Stimulated activated CD8-positive, alpha-beta memory T cell treated with anti-CD3 and anti-CD28 coated beads, Interleukin-7, amount 100 ng/mL, for 1 hour (primary cell): ENCODE data around the gene FBP1.

ENCODE experiments used
- DNase-seq, 2 donors: peaks; one replicate each; pipeline ENCODE4 v3.0.0-alpha.2; 2020; ENCODE audit warnings: low read depth in 2 of 2

Gene FBP1

DNA sequence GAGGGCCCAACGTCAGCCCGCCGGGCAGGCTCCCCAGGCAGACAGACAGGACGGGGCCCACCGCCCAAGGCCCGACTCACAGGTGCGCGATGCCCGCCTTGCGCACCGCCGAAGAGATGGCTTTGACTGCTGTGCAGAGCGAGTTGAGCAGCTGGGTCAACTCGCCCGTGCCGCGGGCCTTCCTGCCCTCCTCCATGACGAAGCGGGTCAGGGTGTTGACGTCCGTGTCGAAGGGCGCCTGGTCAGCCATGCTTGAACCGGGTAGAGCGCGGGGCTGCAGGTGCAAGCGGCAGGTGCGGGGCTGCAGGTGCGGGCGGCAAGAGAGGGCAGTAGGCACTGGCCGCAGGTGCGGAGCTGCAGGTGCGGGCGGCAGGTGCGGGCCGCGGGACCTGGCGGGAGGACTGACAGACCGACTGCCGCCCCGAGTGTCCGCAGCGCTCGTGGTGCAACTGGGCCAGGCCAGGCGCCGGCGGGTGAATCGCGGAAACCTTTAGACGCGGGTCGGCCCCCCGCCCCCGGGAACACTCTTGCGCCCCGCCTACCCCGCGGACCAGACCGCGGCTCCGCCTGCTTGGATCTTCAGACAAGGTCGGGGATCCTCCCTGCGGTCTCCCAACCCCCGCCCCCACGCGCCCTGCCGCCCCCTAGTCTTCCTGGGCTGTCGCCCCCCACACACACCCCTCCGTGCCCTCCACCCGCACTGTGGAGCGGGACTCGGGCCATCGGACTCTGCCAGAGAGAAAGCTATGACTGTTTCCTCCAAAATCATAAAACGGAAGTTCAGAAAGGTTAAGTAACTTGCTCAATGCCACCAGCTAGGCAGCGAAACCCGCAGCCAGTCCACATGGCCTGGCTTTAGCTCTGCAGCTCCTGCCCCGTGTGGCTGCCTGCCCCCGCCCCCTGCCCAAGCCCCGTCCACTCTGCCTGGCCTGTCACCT, at the start of gene FBP1:
TSS of gene FBP1 (minus strand) at position 458 of the 938 bp plus-strand sequence. CDS start at position 250, 208 bp downstream.
- DNase-seq, result peak in 1 of 2 donors; percentile 14

DNA sequence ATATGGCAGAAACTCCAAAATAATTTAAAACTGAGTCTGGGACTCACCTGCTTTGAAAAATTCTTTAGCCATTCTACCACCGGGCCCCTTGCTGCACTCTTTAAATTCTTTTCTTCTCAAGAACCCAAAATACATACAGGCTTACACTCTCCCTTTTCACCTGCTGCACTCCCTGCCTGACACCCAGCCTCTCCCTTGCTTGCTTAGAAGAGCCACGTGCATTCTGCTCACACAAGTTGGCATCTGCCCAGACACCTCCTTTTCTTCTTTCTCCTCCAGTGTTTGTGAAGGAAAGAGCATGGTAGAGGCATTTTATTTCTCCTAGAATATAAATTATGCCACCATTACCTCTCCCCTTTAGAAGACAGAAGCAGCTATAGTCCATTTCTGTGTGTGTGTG, 48.1 kb upstream of the FBP1 start:
- DNase-seq, result no peak

DNA sequence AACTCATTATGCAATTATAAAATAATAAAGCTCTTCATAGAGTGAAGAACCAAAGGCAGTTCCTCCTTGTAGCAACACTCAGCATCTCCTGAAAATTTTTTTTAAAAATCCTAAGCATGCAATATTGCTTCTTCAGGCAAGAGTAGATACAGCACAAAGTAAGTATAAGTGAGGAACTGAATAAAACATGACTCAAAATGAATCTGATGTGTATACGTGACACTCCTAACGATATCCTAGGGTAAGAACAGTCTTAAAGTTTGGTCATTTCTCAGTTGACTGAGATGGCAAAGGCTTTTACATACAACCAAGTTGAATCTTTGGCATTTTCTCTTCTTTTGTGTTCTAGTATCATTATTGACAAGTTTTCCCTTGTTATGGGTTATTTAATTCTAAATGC, 46.0 kb upstream of the FBP1 start:
- DNase-seq, result no peak

DNA sequence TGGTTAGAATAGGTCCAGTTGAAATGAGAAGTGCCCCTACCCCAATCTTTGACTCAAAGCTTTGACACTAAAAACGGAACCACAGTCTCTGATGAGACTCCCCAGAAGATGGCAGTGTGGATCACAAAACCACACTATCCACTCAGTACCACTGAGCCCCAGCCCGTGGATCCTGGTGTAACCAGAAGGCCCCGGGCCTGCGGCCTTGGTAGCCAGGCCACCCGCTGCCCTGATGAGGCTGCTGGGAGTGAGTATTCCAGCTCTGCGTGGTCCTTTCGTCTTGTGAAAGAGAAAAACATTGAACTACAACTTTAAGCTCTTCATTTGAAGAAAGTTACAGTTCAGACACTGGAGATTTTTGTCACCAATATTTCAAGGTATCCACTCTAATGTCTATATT, 42.2 kb upstream of the FBP1 start:
- peak in 1 of 2 donors; percentile 19 for DNase-seq

DNA sequence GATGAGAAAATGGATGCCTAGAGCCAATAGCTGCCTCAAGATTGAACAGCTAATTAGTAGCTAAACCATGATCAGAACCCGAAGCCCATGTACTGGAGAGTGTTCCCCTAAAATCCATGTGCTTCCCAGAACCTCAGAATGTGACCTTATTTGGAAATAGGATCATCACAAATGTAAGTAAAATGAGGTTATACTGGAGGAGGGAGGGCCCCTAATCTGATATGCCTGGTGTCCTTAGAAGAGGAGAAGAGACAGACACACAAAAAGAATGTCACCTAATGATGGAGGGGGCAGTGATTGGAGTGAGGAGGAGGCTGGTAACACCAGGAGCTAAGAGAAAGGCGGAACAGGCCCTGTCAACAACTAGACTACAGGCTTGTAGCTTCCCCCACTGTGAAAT, 41.3 kb upstream of the FBP1 start:
- DNase-seq, result no peak

DNA sequence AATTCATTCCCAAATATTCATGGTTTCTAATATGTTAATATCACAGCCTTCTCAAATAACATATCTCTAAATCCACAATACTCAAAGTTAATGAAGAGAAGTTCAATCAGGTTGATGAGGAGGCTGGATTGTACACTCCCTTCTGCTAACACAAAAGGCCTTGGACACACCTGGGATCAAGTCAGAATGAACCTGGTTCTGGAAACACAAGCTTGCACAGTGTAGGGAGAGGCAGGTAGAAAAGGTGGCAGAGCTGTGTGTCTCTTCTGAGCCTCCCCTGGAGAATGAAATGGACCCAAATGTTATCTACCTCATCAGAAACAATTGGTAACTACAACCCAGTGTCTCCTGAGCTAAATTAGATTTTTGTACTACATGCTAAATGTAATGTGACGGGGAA, 40.7 kb upstream of the FBP1 start:
- DNase-seq, result no peak

DNA sequence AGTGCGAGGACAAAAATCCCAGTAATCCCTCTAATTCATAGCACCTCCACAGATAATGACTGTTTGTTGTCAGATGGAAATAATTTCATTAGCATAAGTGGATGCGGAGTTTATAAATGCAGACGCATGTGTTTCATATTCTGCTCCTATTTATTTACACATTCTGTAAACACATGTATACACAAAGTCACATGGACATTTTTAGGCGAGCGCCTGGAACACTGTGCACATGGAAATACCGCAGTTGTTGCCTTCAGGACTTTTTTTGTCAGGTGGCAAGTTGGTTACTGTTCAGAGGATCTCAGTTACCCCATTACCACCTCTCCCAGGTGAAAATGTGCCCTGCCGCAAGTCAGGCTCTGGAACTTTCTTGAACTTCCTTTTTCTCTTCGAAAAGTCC, 40.3 kb upstream of the FBP1 start:
- DNase-seq, result no peak

DNA sequence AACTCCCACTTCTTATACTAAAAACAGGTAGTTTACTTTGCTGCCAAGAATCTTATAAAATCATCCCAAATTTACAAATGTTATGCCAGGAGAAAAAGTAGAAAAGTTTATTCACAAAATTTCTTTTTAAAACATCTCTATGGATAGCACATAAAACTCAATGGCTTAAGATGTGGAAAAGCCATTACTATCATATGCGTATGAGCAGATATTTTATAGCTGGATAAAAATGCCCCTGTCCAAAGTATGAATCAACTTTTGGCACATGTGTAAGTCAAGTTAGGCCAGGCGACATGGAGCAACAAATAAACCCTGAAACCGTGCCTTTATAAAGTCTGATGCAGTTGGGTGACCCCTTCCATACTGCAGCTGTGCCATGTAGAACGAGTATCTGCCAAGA, 38.6 kb upstream of the FBP1 start:
- DNase-seq, result no peak

DNA sequence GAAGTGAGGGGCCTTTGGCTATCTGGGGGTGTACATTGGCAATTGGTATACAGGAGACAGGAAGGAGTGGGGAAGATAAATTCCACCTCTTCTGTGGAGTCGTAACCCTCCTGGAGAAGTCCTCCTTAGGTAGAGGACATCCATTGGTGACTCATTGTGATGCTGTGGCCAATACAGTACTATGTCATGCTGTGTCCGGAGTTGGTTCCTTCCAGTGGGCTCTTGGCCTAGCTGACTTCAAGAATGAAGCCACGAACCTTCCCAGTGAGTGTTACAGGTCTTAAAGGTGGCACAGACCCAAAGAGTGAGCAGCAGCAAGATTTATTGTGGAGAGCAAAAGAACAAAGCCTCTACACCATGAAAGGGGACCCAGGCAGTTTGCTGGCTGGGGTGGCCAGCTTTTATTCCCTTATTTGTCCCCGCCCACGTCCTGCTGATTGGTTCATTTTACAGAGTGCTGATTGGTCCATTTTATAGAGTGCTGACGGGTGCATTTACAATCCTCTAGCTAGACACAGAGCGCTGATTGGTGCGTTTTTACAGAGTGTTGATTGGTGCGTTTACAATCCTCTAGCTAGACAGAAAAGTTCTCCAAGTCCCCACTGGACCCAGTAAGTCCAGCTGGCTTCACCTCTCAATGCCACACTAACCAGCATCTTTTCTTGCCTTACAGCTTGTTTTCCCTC, 37.3 kb upstream of the FBP1 start:
- DNase-seq, result no peak

DNA sequence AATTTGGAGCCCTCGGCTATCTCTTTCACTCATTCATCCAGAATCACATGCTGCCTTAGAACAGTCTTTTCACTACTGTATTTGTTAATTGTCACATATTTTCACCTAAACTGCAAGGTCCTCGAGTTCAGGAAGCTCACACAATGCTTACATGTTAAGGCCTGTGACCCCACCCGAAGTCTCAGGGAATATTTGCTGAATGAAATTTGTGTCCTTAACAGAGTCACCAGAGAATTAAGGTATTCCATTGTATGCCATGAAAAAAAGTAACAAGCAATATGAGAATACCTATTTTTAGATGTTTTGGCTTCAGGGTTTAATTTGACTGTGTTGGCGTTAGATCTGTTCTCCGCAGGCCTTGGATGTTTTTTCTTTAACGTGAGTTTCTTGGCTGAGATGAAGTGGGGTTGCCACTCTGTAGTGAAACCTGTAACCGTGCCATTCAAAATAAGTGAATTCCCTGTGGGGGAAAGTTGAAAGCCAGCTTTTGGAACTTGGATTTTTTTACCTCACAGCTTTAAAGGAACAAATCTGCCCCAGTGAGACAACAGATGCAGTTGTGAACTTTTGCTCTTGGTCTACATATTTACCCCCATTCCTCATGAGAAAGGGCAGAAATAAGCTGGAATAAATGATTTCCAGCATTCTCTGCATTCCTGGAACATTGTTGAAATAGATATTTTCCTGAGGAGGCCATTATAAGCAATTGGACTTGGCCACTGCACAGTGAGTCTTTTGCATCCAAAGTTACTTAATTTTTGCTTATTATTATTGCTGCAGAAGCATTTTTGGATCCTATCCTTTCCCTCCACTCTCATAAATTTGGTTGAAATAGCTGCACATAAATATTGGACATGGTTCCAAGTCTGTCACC, 35.9 kb upstream of the FBP1 start:
- DNase-seq, result no peak

DNA sequence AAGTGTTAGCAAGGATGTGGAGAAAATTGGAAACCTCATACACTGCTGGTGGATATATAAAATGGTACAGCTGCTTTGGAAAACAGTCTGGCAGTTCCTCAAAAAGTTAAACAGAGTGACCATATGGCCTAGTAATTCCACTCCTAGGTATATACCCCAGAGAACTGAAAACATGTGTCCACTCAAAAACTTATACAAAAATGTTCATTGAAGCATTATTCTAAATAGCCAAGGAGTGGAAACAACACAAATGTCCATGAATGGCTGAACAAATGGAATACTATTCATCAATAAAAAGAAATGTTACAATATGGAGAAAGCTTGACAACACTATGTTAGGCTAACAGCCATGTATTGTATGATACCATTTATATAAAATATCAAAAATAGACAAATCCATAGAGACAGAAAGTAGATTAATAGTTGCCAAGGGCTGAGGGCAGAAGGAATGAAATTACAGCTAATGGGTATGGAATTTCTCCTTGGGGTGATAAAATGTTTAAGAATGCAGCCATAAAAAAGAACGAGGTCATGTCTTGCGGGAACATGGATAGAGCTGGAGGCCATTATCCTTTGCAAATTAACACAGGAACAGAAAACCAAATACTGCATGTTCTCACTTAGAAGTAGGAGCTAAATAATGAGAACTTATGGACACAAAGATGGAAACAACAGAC, 33.6 kb upstream of the FBP1 start:
- DNase-seq, result no peak

DNA sequence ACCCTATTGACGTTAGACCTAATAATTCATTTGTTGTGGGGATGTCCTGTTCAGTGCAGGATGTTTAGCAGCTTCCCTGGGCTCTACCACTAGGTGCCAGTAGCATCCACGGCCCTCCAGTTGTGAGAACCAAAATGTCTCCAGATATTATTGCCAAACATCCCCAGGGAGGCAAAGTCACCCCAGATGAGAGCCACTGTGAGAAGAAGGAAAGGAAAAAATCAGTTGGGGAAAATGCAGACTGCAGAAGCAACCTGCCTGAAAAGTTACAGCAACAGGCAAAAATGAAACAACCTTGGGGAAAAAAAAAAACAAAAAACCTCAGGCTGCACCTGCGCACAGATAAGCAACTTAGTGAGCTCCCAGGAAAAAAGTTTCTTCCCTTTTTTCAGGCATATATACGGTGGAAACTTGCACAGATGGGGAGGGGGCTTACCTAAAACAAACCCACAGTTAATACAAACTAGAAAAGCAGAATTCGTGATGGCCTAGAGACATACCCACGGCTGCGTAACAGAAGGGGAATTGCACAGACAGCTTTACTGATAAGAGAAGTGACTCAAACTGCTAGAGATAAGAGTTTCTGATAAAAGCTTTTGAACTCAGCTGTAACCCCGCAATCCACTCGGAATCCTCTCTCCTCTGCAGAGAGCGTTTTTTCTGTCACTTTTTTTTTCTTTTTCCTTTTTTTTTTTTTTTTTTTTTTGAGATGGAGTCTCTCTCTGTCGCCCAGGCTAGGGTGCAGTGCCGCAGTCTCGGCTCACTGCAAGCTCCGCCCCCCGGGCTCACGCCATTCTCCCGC, 29.8 kb upstream of the FBP1 start:
- peak in 1 of 2 donors; percentile 8 for DNase-seq

DNA sequence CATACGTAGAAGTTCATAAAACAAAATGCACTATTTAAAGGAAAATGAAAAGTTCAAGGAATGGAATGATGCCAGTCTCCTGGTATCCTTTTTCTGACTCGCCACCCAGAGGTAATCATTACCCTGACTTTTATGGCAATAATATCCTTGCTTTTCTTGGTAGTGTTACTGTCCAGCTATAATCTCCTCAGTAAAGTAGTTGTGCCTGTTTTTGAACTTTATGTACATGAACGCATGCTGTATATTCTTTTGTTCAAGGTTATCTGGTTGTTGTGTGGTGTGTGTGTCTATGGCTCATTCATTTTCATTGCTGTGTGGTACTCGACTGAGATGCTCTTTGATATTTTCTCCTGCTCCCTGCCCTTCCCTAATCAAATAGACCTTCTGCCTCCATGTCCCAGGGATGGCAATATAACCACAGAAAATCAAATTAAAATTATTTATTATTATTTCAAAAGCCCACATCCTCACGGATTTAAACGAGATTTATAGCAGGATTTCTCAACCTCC, 29.2 kb upstream of the FBP1 start:
- no peak for DNase-seq

DNA sequence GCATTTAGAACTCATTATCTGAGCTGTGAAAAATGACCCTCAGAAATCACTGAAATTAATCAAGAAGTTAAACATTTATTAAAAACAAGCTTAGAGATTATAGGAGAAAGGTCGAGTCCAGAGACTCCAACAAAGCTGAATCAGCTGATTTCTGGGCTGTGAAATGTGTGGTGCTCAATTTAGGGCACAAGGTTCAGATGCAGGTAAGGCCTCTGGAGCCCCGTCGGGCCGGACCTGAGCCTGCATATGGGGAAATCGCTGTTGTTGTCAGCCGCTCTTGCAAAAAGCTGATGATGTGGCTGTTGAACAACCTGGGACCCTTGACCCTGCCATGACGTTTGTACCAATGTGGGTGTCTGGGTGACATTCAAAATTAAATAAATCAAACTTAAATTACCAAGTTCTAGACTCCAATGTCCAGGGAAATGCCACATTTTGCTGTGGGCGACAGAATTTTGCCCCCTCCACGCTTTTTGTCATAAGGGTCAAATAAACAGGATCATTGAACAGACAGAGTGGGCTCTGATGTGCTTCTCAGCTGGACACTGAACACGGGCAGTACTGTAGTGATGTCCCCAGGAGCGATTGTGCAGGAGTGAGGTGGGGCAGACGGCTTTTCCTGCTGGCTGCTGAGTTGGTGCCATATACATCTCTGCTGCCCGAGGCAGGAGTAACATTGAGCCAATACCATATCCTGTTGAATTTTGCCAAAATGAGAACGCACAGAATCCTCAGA, 27.2 kb upstream of the FBP1 start:
- no peak for DNase-seq

DNA sequence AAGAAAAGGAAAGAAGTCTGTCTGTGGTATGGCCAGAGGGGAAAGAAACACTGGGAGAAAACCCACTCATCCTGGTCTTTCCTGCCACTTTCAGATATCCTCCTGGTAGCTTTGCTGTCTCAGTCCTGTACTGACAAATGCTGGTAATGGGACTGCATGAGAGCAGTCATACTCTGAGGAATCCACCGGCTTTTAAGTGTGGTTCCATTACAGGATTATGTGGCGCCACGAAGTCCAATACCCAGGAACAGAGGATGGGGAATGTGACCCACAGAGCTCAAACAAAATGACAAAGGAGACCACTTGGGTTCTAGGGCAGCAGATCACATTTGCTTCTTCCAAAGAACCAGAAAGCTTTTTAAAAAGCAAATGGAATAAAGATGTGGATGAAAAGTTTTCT, 26.3 kb upstream of the FBP1 start:
- no peak for DNase-seq

DNA sequence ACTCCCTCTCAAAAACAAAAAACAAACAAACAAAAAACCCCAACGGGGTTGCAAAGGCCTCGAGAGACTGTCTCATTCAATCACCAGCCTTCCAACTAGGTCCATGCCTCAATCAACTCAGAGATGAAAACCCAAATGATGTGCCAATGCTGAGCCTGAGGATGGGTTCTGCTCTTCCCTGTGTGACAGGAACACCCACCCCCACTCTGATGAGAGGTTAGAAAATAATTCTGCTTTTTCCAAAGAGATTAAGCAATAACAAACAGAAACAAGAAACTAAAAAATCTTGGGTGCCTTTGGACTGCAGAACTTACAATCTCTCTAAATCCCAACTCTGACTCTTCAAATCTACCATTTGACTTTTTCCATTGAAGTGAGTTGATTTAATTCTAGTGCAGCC, 25.5 kb upstream of the FBP1 start:
- no peak for DNase-seq

DNA sequence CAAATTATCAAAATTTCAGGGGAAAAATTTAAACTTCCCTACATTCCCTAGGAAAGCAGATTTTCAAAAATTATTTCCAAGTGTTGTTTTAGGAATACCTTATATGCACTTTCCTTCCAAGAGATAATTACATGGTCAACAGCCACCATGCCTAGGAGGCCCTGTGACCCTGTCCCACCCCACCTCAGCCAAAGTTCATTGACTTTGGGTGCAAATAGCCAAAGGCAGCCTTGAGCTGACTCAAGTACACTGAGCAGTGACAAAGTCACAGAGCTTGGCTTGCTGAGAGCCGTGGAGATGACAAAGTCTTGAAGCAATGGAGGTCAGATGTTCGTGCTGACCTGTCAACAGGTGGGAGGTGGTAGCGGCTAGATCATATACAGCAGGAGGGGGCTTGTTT, 24.3 kb upstream of the FBP1 start:
- no peak for DNase-seq

DNA sequence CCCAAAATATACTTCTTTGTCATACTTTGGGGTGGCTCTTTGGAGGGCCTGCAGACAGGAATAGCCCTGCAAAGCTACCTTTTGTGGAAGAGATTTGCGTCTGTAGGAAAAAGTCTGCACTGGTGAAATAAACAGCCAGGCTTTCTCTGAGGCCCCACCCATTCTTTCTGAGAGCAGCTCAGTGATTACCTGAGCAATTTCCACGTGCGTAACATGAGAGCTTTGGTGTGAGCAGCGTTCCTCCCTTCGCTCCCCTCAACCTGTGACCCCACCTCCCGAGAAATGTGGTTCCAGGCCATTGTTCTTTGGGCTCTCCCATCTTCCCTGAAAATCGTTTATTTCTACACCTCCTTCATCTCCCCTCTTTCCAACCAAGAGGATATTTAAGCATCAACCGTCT, 23.8 kb upstream of the FBP1 start:
- DNase-seq, result no peak

DNA sequence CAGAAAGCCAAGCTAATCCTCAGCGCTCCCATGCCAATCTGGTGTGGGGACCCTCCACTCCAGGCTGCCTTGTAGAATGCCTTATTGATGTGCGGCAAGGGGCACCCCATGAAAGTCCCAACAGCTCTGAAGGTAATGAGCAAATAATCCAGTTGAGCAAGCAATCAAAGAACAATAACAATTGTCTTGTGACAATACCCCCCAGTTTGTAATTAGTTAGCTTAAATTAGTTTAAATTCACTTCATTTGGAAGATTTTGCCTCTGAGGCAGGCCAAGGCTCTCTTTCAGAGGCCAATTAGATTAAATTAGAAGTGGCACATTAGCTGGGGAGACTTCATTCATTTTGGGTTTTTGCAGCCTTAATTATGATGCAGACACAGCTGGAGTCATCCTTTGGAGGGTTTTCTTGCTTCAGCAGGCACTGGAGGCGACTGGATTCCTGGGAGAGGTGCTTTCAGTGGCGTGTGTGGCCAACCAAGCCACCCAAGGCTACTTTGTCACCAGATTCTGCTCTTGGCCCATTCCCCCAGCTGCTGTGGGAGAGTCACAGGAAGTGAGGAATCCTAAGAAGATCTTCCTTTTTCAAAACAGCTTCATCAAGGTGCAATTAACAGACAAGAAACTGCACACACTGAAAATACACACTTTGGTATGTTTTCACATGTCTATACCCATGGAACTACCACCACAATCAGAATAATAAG, 17.9 kb upstream of the FBP1 start:
- DNase-seq, result no peak
